Measurements from ENCODE around the gene WDFY1.

The WDFY1 gene

GRCh38 chr2:223957092-223957851, 12.1 kb upstream of the WDFY1 start, which contains the start of gene MRPL44:
MRPL44 (plus strand) TSS chr2:223957463; CDS start chr2:223957473, 10 bp downstream.
- no peak for TF ChIP-seq CTCF (IDR thresholded peaks at IDR 0.05; ENCODE audit: extremely low read depth, missing control alignments)
- DNase-seq (ENCODE audit: low spot score) = peak; percentile 91

GRCh38 chr2:223956300-223956699, 11.2 kb upstream of the WDFY1 start:
- DNase-seq (ENCODE audit: low spot score) = no peak
- TF ChIP-seq CTCF (IDR thresholded peaks at IDR 0.05; ENCODE audit: extremely low read depth, missing control alignments) = no peak

- no peak for TF ChIP-seq CTCF (IDR thresholded peaks at IDR 0.05; ENCODE audit: extremely low read depth, missing control alignments)
- DNase-seq (ENCODE audit: low spot score) = no peak
Observed at GRCh38 chr2:223954401-223954800, 9.3 kb upstream of the WDFY1 start.

- peak; percentile 51 for DNase-seq (ENCODE audit: low spot score)
- no peak for TF ChIP-seq CTCF (IDR thresholded peaks at IDR 0.05; ENCODE audit: extremely low read depth, missing control alignments)
Observed at GRCh38 chr2:223952280-223952968, 7.3 kb upstream of the WDFY1 start.

GRCh38 chr2:223950448-223951347, 5.6 kb upstream of the WDFY1 start:
- TF ChIP-seq CTCF (IDR thresholded peaks at IDR 0.05; ENCODE audit: extremely low read depth, missing control alignments) = no peak
- no peak for DNase-seq (ENCODE audit: low spot score)

GRCh38 chr2:223949241-223949840, 4.2 kb upstream of the WDFY1 start:
- no peak for TF ChIP-seq CTCF (IDR thresholded peaks at IDR 0.05; ENCODE audit: extremely low read depth, missing control alignments)
- no peak for DNase-seq (ENCODE audit: low spot score)

Measured in GM20000 (cell line).